HG02884 (cell line): Measurements from ENCODE around the gene COL26A1.
"Not testable (repeated sequence)": the region's sequence is repeated elsewhere in the genome, so short reads cannot be mapped to it uniquely, and the experiment has no call there.

ENCODE experiments used
- ATAC-seq: cut with Tn5 transposase; IDR thresholded peaks from one replicate; pipeline ENCODE4 v1.9.1; 2021; ENCODE audit warnings: mild to moderate bottlenecking, moderate library complexity; ENCODE audit not compliant: unreplicated experiment

Gene COL26A1

GRCh38 chr7:101400751-101401150 lies 38.1 kb downstream of the COL26A1 start:
- no peak for ATAC-seq

- ATAC-seq = no peak
Observed at GRCh38 chr7:101401390-101402080, 38.9 kb downstream of the COL26A1 start.

GRCh38 chr7:101402081-101402779 lies 39.6 kb downstream of the COL26A1 start:
- no peak for ATAC-seq

GRCh38 chr7:101402835-101403234 lies 40.2 kb downstream of the COL26A1 start:
- ATAC-seq = no peak

GRCh38 chr7:101405474-101406067 lies 42.9 kb downstream of the COL26A1 start:
- no peak for ATAC-seq

- ATAC-seq = no peak
Observed at GRCh38 chr7:101410743-101411507, 48.2 kb downstream of the COL26A1 start.

GRCh38 chr7:101411508-101411874 lies 48.8 kb downstream of the COL26A1 start:
- ATAC-seq = no peak

GRCh38 chr7:101412976-101413375 lies 50.3 kb downstream of the COL26A1 start:
- ATAC-seq = no peak

- ATAC-seq = no peak
Observed at GRCh38 chr7:101418694-101419093, 56.0 kb downstream of the COL26A1 start.

- ATAC-seq = no peak
Observed at GRCh38 chr7:101419831-101420230, 57.2 kb downstream of the COL26A1 start.

- no peak for ATAC-seq
Observed at GRCh38 chr7:101420436-101420835, 57.8 kb downstream of the COL26A1 start.

- ATAC-seq = no peak
Observed at GRCh38 chr7:101422356-101423195, 59.9 kb downstream of the COL26A1 start.

GRCh38 chr7:101426303-101427011 lies 63.8 kb downstream of the COL26A1 start:
- ATAC-seq = no peak

GRCh38 chr7:101428093-101428866 lies 65.6 kb downstream of the COL26A1 start:
- no peak for ATAC-seq

- ATAC-seq = no peak
Observed at GRCh38 chr7:101432316-101432715, 69.6 kb downstream of the COL26A1 start.

- no peak for ATAC-seq
Observed at GRCh38 chr7:101433688-101434087, 71.0 kb downstream of the COL26A1 start.

- ATAC-seq = not testable (repeated sequence)
Observed at GRCh38 chr7:101434155-101434554, 71.5 kb downstream of the COL26A1 start.

- ATAC-seq = no peak
Observed at GRCh38 chr7:101435461-101436220, 73.0 kb downstream of the COL26A1 start.
